DMS53 treated with DMSO at 0.1 percent for 48 hours (cell line): ENCODE measurements around the gene ABCC1.
"Not testable (repeated sequence)": the region's sequence is repeated elsewhere in the genome, so short reads cannot be mapped to it uniquely, and the experiment has no call there.

Experiments used
- DNase-seq: peaks from one replicate; lab custom pipeline; 2025; ENCODE audit not compliant: unreplicated experiment; lab: John Stamatoyannopoulos, UW

The ABCC1 gene

DNA sequence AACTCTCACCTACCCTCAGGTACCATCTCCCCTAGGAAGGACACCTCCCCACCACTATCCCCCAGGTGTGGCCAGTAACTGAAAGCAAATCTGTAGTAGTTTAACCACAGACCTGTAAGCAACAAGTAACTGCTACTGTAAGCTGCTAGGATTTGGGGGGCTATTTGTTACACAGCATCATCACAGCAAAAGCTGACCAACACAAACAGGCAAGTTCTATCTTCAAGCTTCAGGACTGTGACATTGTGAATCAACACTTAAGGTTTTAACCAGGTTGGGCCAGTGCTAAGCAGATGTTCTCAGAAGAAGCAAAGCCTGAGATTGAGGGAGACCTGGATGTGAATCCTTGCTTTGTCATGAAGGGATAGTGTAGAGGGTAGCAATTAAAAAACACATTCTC, 226.9 kb downstream of the ABCC1 start:
- DNase-seq = no peak

DNA sequence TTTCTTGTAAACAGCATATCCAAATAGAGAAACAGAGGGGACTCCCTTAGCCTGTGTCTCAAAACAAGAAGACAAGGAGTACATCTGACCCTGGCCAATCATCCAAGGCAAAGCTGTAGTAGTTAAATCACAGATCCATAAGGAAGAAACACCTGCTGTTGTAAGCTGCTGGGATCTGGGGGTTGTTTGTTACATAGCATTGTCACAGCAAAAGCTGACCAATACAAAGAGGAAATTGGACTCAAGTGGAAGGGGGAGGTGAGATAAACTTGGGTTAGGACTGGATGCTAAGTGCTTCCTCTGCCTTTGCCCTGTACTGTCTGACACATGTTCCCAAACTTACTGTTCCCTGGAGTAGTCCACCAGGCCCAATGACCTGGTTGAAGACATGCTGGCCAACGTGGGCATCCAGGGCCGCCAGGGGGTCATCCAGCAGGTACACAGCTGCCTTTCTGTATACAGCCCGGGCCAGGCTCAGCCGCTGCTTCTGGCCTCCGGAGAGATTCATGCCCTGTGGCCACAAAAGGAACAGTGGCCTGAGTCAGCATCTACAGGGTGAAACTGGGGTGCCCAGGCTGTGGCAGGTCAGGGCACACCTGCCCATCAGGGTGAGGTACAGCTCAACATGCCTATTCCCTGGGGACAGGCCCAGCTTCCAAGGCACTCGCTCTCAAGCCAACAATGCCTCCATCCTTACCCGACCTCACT, 229.2 kb downstream of the ABCC1 start:
- DNase-seq = no peak

DNA sequence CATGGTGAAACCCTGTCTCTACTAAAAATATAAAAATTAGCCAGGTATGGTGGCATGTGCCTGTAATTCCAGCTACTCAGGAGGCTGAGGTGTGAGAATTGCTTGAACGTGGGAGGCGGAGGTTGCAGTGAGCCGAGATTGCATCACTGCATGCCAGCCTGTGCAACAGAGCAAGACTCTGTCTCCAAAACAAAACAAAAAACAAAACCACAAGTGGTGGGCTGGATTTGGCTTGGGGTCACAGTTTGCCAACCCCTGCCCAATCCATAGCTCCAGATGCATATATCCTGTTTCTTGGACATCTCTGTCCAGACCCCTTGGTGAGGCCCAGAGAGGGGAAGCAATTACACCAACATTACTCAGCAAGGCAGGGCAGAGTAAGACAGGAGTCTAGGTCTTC, 232.3 kb downstream of the ABCC1 start:
- not testable (repeated sequence) for DNase-seq

DNA sequence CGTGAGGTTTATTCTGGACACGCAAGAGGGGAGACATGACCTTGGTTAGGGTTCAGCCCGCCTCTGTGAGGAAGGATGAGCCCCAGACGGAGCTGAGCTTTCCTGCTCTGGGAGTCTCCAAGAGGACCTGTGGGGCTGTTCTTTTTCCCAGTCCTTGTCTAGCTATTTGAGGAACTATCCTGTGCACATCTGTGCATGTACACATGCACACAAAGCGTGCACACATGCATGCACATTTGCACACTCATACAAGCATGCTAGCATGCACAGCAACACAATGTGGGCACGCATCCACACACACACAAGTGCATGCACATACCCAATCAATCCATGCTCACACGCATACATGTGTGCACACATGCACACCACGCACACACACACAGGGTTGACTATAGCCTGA, 233.5 kb downstream of the ABCC1 start:
- no peak for DNase-seq

DNA sequence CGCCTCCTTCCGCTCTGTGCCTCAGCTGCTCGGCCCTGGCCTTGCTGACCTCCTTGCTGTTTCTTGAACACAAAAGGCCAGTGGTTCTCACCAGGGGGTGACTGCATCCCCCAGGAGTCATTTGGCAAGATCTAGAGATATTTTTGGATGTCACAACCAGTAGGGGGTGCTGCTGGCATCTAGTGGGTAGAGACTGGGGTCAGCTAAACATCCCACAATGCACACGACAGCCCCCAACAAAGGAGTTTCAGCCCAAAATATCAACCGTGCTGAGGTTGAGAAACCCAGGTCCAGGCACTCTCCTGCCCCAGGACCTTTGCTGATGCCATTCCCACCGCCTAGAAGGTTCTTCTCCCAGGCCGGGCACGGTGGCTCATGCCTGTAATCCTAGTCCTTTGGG, 234.1 kb downstream of the ABCC1 start:
- DNase-seq = no peak

DNA sequence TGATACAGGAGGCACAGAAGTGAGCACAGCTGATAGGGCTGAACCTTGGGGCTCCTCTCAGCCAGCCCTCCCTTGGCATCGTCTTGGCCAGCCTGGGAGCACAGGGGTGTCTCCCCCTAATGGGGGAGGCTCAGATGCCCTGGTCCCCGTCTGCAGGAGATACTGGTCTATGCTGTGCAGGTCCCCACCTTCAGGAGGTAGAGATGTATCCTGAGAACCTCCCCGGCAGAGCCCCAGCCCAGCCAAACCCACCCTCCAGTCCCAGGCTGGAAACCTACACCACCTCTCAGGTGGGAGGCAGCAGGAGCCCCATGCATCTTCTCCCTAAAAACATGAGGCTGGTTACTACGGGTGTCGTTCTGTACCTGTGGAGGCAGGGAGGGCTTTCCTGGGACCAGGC, 235.2 kb downstream of the ABCC1 start:
- no peak for DNase-seq

DNA sequence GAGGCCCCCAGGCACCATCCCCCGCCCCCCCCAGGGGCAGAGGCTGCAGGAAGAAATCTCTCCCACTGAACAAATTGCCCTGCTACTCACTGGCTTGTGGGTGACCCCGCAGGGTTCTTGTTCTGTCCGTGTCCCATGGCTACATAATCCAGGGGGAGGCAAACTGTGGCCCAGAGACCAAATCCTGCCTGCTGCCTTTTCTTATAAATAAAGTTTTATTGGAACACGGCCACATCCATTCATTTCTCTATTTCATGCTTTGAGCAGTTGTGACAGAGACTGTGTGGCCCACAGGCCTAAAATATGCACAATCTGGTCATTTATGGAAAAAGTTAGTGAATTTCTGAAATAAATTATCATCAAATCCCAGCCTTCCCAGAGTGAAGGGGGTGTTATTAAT, 235.7 kb downstream of the ABCC1 start:
- no peak for DNase-seq

DNA sequence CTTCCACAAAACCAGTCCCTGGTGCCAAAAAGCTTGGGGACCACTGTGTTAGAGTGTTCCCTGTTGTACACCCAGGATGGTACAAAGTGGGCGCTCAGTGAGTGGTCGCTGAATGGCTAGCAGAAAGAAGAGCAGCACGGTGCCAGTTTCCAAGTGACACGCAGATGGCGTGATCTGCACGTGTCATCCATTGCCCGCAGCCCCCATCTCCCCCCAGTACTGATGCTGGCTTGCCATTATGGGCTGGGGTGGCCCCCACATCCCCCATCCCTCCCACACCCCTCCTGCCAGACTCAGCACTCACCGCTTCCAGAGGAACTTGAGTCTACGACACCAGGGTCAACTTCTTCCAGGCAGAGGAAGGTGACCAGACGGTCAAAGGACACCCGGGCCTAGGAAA, 237.4 kb downstream of the ABCC1 start:
- no peak for DNase-seq

DNA sequence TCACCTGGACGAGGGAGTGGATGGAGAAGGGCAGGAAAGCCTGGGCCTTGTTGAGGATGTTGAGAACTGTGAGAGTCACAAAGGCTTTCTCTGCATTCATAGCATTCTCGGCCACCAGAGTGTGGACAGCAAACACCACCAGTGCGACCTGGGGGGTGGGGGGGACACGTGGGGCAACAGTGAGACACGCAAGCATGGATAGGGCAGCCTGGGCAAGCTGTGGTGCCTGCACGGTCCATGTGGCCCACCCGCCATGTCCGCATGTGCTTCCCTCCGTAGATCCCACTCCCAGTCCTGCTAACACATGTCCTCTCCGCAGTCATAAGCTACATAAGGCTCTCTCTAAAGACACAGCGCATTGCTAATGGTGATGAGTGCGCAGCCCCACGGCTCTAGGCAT, 239.4 kb downstream of the ABCC1 start:
- no peak for DNase-seq

DNA sequence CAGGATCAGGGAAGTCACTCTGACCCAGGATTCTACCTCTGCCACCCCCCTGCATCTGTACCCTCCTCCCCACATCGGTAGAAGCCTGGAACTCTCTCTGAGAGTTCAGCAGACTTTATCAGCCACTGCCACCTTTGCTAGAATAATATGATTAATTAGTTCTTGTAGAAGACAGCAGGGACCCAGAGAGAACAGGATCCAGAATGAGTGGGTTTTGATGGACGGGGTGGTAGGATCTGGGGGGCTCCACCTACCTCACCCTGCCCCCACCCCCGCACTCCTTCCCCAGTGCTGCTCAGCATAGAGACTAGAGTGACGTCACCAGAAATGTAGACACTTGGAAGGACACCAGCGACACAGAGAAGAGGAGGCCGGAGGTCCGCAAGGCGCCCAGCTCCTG, 240.4 kb downstream of the ABCC1 start:
- no peak for DNase-seq

DNA sequence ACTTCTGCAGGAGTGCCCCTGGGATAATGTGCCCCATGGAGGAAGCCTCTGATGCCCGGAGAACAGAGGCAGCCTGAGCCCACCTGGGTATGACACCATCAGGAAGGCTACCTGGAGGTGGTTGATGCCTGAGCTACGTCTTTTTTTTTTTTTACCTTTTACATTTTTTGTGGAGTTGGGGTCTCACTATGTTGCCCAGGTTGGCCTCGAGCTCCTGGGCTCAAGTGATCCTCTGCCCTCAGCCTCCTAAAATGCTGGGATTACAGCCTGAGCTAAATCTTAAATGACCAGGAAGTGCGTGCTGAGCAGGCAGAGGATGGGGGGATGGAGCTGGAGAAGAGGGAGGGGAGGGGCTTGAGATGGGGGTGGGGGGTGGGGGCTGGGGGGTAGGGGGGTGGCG, 241.1 kb downstream of the ABCC1 start:
- no peak for DNase-seq

DNA sequence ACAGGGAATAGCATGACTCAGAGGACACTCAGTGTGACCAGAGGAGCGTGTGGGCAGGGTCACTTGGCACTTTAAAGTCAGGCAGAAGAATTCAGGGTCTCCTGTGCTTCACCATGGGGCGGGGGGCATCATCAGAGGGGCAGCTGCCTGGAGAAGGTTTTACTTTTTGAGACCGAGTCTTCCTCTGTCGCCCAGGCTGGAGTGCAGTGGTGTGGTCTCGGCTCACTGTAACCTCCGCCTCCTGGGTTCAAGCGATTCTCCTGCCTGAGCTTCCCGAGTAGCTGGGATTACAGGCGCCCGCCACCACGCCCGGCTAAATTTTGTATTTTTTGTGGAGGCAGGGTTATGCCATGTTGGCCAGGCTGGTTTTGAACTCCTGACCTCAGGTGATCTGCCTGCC, 241.6 kb downstream of the ABCC1 start:
- DNase-seq = not testable (repeated sequence)

DNA sequence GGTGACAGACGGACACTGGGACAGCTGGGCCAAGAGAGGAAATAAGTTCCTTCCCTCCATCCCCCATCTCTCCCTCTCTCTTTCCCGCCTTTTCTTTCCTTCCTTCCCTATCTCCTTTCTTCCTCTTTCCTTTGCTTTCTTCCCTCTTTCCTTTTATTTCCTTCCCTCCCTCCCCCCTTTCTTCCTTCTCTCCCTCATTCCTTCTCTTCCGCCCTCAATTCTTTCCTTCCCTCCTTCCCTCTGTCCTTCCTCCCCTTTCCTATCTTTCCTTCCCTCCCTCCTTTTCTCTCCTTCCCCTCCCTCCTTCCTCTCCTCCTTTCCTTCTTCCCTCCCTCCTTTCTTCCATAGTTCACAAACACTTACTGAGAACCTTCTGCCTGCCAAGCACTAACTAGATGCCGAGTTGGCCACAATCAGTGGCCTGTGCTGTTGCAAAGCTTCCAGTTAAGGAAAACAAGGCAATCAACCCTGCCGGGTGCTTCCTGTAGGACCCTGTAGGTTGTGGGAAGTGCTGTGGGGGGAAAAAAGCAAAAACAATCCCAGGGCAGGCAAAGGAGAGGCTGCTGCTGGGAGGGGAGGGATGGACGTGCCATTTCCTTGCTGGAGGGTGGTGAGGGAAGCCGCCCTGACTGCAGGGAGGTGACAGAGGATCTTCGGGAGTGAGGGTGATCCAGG, 242.2 kb downstream of the ABCC1 start:
- DNase-seq = no peak
